Prostate gland (tissue), 2 donors: ENCODE measurements around the gene KANSL1. TPM values are rescaled to one million over a fixed set of nuclear protein-coding genes. Genes with fewer than 3 reads are reported as not detected.
A peak's percentile ranks its signal among the peaks of the same experiment; 100 is the strongest.

Source experiments
- DNase-seq: peaks from one replicate; pipeline ENCODE4 v3.0.0-alpha.2; 2019; ENCODE audit warnings: low spot score
- H3K27ac ChIP-seq, 2 donors: fragments of 200-600 bp; sonication (generic); 2 replicates each; pipeline ENCODE4 v1.5.1; 2017 to 2019
- H3K27me3 ChIP-seq: fragments of 200-600 bp; sonication (generic); replicated peaks from 2 replicates; pipeline ENCODE4 v1.5.1; 2019; ENCODE audit not compliant: insufficient read depth
- H3K36me3 ChIP-seq, 2 donors: fragments of 200-600 bp; sonication (generic); 1 replicate in 1 of 2; 2 replicates in 1 of 2; pipeline versions ENCODE4 v1.5.1 to v1.8.1; 2017 to 2019
- H3K4me1 ChIP-seq: fragments of 200-600 bp; sonication (generic); replicated peaks from 2 replicates; pipeline ENCODE4 v1.5.1; 2019
- H3K4me3 ChIP-seq, 2 donors: fragments of 200-600 bp; sonication (generic); 2 replicates each; pipeline ENCODE4 v1.5.1; 2017 to 2019
- H3K9me3 ChIP-seq: fragments of 200-600 bp; sonication (generic); 2 replicates; pipeline ENCODE4 v1.5.1; 2017
- POLR2A ChIP-seq: fragments of 450-650 bp; IDR thresholded peaks from one replicate; pipeline ENCODE4 v1.6.1; 2016; ENCODE audit warnings: antibody characterized with exemption, mild to moderate bottlenecking
- POLR2AphosphoS5 ChIP-seq: sonication (generic); formaldehyde crosslinking; IDR thresholded peaks from one replicate; pipeline ENCODE4 v1.6.1; 2017; ENCODE audit warnings: antibody characterized with exemption
- WGBS: methylation state at CpG from one replicate; pipeline ENCODE4 v1.1.5; 2018; 5-methylcytosine and 5-hydroxymethylcytosine counted together
- intact Hi-C: fragments of 100-400 bp; cut with DNase I; formaldehyde crosslinking; loops from one replicate; pipeline ENCODE4 v1.14.2; 2022
- total RNA-seq, 2 donors: library from RNA; depleted of rRNA; stranded (reverse); fragments of >200 nt; gene quantifications; one replicate each; pipeline ENCODE4 v1.1.0, GENCODE V29; 2016
- TF ChIP-seq, protein P1 (sequence below), 4 experiments: fragments of 200-600 bp in 2 of 4; fragments of 450-650 bp in 2 of 4; sonication (generic) in 2 of 4; IDR thresholded peaks; 1 replicate in 3 of 4; 2 replicates in 1 of 4; pipeline ENCODE4 v1.5.1; 2016 to 2019; ENCODE audit warnings: antibody characterized with exemption in 4 of 4, mild to moderate bottlenecking in 2 of 4, moderate library complexity in 2 of 4

KANSL1 gene
- total RNA-seq, 2 donors from 2014 or later: 60.4 to 109 TPM

DNA sequence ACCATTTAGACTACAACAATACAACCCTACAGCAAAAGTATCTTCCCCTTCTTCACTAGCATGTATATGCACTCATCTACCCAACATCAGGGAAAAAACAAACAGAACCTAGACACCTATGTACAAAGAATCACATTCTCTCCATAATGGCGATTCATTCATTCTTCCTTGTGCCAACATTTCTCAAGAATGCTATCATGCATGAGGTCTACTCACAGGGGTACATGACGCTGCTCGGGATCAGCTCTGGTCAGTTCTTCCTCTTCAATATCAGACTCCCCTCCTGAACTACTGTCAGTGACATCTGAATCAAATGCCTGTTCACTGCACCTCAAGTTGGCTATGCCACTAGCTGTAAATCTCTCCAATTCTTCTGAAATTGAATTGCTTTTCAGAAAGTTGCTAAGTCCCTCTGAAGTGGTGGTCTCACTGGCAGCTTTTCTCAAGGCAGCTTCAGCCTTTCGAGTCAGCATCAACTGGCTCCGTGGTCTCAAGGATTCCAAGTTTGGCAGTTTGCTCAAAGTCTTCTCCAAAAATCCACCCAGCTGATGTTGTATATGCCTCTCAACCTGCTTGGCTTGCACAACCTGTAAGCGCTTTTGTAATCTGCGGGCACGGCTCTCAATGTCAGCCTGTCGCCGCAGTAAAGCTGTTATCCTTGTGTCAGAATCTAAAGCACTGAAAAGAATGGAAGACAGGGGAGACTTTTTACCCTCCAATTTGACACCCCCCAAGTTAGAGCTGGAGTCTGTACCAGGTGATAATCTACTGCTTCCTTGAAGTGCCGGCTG lies 22.4 kb downstream of the KANSL1 start:
- 85% methylated on average over 11 of the region's 11 CpGs for WGBS
- peaks cover 7% of the 10 kb centered on the region for H3K4me1 ChIP-seq
- intact Hi-C loops: no loop called here

DNA sequence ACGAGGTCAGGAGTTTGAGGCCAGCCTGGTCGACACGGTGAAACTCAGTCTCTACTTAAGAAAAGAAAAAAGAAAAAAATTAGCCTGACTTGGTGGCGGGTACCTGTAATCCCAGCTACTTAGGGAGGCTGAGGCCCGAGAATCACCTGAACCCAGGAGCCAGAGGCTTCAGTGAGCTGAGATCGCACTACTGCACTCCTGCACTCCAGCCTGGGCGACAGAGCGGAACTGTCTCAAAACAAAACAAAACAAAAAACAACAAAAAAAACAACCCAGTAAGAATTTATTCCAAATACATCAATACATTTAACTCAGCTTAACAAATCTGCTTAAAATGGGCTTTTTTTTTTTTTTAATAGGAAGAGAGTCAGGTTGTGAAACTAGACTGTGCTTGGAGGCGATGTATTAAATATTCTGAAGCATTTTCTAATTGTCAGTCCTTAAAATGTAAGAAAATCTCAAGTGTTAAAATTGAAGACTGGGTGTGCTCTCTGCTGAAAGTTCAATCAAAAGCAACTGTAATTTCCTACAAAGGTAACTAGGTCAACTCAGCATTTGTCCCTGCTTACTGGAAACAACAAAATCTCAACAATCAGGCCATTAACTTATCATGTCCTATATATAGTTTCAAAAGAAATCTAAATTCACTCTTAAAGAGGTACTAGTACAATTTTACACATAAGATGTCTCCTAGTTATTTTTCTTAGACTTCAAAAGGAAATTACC lies 23.2 kb downstream of the KANSL1 start:
- intact Hi-C loops: no loop called here
- H3K9me3 ChIP-seq: no peaks in the 10 kb centered on the region
- H3K27me3 ChIP-seq: no peaks in the 10 kb centered on the region
- H3K27ac ChIP-seq: no peak overlapping the region
- H3K36me3 ChIP-seq: no peaks in the 10 kb centered on the region
- no peak for TF ChIP-seq POLR2A
- TF ChIP-seq POLR2AphosphoS5: no peak
- TF ChIP-seq, protein P1, sequence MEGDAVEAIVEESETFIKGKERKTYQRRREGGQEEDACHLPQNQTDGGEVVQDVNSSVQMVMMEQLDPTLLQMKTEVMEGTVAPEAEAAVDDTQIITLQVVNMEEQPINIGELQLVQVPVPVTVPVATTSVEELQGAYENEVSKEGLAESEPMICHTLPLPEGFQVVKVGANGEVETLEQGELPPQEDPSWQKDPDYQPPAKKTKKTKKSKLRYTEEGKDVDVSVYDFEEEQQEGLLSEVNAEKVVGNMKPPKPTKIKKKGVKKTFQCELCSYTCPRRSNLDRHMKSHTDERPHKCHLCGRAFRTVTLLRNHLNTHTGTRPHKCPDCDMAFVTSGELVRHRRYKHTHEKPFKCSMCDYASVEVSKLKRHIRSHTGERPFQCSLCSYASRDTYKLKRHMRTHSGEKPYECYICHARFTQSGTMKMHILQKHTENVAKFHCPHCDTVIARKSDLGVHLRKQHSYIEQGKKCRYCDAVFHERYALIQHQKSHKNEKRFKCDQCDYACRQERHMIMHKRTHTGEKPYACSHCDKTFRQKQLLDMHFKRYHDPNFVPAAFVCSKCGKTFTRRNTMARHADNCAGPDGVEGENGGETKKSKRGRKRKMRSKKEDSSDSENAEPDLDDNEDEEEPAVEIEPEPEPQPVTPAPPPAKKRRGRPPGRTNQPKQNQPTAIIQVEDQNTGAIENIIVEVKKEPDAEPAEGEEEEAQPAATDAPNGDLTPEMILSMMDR (IDR thresholded peaks at IDR 0.05): no peak
- 83% methylated on average over 9 of the region's 9 CpGs for WGBS
- no peak overlapping the region for H3K4me3 ChIP-seq
- no peak for DNase-seq
- peaks cover 7% of the 10 kb centered on the region for H3K4me1 ChIP-seq

More for the DNA sequence above, 22.4 kb downstream of the KANSL1 start:
- H3K4me3 ChIP-seq: no peak overlapping the region
- no peak overlapping the region for H3K27ac ChIP-seq
- no peak for DNase-seq
- no peaks in the 10 kb centered on the region for H3K27me3 ChIP-seq
- no peaks in the 10 kb centered on the region for H3K9me3 ChIP-seq
- no peaks in the 10 kb centered on the region for H3K36me3 ChIP-seq
- TF ChIP-seq POLR2A: no peak
- TF ChIP-seq, protein P1 (IDR thresholded peaks at IDR 0.05): no peak
- no peak for TF ChIP-seq POLR2AphosphoS5

- H3K4me1 ChIP-seq: peaks cover 2% of the 10 kb centered on the region
- intact Hi-C loops: no loop called here
- no peak for TF ChIP-seq POLR2A
- peak; percentile 44 for TF ChIP-seq POLR2AphosphoS5
- TF ChIP-seq, protein P1 (IDR thresholded peaks at IDR 0.05): no peak
- no peak for DNase-seq
- no peaks in the 10 kb centered on the region for H3K36me3 ChIP-seq
- 61% methylated on average over 14 of the region's 14 CpGs for WGBS
- H3K4me3 ChIP-seq: no peak overlapping the region
- H3K27me3 ChIP-seq: no peaks in the 10 kb centered on the region
- no peaks in the 10 kb centered on the region for H3K9me3 ChIP-seq
- H3K27ac ChIP-seq: no peak overlapping the region
These were observed 25.2 kb downstream of the KANSL1 start for GRCh38 chr17:46167826-46168569.

DNA sequence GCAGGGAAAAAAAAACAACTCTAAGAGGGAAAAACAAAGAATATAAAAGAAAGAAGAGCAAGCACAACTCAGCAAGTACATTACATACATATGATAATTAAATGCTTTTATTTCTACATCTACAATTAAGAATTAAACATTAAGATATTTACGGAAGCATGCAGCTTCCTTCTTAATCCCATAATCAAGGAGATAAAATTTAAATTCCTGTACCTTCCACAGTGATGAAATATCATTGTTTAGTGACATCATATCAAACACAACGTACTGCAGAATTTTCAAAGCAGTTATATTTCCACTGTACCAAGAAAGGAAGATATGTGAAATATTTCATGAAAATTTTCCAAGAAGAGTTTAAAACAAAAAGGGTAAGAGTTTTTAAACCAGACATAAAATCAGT lies 26.0 kb downstream of the KANSL1 start:
- intact Hi-C loops: no loop called here
- no peak overlapping the region for H3K27ac ChIP-seq
- no peaks in the 10 kb centered on the region for H3K27me3 ChIP-seq
- peaks cover 2% of the 10 kb centered on the region for H3K4me1 ChIP-seq
- H3K9me3 ChIP-seq: no peaks in the 10 kb centered on the region
- H3K36me3 ChIP-seq: no peaks in the 10 kb centered on the region
- H3K4me3 ChIP-seq: no peak overlapping the region
- TF ChIP-seq, protein P1 (IDR thresholded peaks at IDR 0.05): no peak
- TF ChIP-seq POLR2A (no peak), POLR2AphosphoS5 (no peak)
- DNase-seq: no peak
- 44% methylated on average over 2 of the region's 2 CpGs for WGBS
